ENCODE measurements around the gene CHST11.
A peak's percentile ranks its signal among the peaks of the same experiment; 100 is the strongest.

Gene CHST11

DNA sequence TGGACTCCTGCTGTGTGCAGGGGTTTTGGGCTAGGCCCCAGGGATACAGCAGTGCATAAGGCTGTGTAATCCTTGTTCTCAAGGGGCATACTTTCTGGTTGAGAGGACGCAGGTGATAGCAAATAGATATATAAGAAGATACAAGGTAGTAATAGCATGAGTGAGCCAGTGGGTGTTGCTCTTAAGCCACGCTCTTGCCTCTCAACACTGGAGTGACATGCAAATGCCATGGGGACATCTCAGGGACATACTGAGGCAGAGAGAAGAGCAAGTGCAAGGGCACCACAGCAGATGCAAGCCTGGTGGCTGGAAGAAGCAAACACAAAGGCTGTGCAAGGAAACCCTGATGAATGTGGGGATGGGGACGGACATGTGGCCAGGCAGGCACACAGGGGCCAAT is 223.3 kb downstream of the CHST11 start:
- no peak for DNase-seq (ENCODE audit: low read depth)

- DNase-seq (ENCODE audit: low read depth): no peak
Measured at GRCh38 chr12:104680491-104680890, 223.7 kb downstream of the CHST11 start.

GRCh38 chr12:104681012-104681690 is 224.4 kb downstream of the CHST11 start:
- no peak for DNase-seq (ENCODE audit: low read depth)

DNA sequence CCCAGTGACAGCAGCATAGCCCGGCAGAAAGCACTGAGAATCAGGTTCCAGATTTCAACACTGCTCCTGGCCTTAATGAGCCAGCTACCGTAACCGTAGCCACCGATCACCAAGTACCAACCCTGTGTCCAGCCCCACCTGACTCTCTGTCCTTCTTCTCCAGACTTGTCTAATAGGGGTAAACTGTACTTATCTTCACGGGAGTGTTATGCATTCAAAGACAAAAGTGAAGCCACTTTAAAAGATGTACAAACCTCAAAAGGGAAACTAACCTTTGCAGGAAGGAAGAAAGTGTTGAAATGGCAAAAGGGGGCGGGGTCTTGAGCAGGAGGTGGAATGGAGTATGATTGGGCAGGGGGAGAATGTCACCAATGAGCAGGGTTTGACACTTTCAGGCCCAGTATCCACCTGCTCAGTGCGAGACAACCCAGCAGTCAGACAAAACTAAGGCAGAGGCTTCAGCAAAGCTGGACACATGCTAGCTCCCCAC is 226.1 kb downstream of the CHST11 start:
- peak; percentile 44 for DNase-seq (ENCODE audit: low read depth)

DNA sequence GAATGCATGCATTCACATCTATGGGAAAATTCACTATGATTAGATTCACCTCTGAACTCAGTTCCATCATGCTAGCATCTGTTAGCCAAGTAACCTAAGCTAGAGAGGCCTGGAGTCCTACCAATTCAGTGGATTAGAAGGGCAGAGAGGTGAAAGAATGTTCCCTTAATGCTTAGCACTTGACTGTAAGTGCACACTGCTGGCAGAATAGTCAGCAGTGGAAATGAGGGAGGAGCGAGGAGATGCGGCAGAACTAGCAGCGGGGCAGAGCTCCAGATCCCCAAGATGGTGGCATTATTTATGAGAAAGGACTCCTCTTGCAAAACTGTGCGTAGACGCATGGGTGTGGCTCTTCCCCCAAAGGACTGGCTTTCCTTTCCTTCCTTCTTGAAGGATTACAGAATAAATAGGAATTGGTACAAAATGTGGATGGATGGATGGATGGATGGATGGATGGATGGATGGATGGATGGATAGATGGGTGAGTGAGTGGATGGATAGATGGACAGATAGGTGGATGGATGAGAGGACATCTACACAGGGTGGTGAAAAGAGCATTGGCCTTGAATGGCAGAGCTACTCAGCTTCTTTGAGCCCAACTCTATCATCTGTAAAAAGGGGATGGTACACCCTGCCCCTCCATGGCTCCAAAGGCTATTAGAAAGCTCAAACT is 227.2 kb downstream of the CHST11 start:
- DNase-seq (ENCODE audit: low read depth): no peak

- no peak for DNase-seq (ENCODE audit: low read depth)
Measured at GRCh38 chr12:104684884-104685283, 228.1 kb downstream of the CHST11 start.

DNA sequence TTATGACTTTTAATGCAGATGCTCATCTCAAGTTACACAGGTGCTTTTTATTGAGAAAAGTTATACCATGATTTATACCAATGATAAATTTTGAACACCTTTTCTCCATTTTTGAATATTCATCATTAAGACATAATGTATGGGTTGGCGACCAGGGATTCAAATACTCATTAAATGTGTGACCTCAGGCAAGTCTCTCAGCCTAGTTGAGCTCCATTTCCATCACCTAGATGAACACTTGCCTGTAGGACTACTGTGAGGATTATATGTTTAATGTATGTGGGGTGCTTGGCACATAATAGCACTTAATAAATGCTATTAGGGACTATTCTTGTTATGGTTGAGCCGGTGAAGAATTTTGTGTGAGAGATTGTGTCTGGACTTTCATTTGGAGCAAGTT is 228.6 kb downstream of the CHST11 start:
- no peak for DNase-seq (ENCODE audit: low read depth)

DNA sequence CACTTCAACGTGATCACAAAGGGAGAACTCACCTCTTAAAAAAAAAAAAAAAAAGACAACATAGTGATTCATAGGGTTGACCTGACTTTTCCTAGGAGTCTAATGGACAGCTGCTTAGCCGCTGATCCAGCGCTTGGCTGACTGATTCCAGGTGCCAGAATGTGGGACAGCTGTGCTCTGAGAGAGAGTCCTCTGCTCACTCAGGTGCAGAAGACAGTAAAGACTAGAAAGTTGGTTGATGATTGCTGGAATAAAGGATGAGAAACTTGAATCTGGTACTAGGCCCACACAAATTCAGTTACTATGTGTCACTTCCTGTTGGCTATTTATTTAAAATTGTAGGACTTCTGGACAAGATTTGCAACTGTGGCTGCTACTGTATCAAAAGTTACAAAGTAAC is 229.4 kb downstream of the CHST11 start:
- DNase-seq (ENCODE audit: low read depth): no peak

DNA sequence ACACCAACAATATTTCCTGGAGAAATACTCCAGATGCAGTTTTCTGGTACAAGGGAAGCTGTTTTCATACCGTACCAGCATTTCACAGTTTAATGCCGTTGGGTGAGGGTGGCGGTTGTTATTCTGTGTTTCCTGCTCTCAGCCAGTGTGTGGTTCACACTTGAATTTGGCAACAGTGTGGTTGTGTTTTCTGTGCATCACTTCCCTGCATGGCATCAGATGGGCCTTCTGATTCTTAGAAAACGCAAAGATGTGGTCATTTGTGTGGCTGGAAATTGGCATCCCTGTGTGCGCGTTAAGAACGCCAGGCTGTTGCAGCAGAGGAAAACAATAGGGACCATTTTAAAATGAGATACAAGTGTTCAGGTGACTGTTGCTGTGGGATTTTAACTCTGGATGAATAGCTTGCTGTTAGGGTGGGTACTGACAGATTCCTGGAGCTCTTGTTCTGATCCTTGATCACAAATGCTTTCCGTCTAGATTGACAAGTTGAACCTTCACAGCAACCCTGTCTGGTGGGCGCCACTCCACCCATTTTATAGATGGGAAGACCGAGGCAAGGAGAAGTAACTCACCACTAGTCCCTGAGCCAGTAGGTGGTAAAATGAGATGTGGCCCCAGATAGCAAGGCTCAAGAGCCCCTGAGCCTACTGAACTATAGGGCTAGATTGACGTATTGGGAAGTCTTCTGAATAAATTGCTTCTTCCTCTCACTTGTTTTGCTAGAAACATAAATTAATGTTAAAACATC is 231.2 kb downstream of the CHST11 start:
- DNase-seq (ENCODE audit: low read depth): peak; percentile 10

GRCh38 chr12:104689635-104690034 is 232.9 kb downstream of the CHST11 start:
- DNase-seq (ENCODE audit: low read depth): no peak

- DNase-seq (ENCODE audit: low read depth): no peak
Measured at GRCh38 chr12:104691721-104692556, 235.2 kb downstream of the CHST11 start.

DNA sequence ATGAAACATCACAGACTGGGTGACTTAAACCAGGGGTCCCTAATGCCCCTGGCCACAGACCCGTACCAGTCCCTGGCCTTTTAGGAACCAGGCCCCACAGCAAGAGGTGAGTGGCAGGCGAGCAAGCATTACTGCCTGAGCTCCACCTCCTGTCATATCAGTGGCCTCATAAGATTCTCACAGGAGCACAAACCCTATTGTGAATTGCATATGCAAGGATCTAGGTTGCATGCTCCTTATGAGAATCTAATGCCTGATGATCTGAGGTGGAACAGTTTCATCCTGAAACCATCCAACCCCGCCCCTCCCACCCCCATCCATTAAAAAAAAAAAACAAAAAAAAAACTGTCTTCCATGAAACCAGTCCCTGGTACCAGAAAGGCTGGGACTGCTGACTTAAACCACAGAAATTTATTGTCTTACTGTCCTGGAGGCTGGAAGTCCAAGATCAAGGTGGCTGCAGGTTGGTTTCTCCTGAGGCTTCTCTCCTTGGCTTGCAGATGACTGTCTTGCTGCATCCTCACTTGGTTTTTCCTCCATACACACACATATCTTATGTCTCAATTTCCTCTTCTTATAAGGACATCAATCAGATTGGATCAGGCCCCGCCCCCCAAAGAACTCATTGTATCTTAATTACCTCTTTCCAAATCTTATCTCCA is 235.9 kb downstream of the CHST11 start:
- no peak for DNase-seq (ENCODE audit: low read depth)

- no peak for DNase-seq (ENCODE audit: low read depth)
Measured at GRCh38 chr12:104693493-104693892, 236.7 kb downstream of the CHST11 start.

GRCh38 chr12:104694161-104694560 is 237.4 kb downstream of the CHST11 start:
- no peak for DNase-seq (ENCODE audit: low read depth)

GRCh38 chr12:104694711-104695110 is 238.0 kb downstream of the CHST11 start:
- no peak for DNase-seq (ENCODE audit: low read depth)

DNA sequence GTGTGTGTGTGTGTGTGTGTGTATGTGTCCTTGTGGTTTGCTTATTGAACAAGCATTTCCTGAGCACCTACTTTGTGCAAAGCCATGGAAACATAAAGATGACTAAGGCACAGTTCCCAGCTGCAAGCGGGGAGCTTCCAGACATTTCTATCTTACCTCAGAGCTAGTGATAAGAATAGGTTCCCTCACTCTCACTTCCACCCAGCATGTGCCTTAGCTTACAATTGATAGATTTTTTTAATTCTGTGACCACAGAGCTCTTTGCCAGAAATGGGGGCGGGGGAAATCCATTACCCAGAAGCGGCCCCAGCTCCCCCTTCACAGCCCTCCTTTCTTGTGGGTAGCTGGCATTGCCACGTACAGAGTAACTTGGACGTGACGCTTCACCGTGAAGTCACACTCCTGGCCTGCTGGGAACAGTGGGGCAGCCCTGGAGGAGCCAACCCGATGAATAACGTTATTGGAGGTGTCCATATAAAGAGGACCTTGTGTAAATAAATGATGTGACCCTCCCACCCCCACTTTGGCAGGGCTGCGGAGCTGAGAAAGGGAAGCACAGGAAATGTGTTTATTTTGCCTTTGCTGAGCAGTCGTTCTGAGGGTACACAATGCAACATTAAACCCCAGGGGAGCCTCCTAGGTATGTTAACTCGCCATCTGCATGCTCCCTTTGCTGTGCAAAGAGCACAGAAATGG is 238.9 kb downstream of the CHST11 start:
- DNase-seq (ENCODE audit: low read depth): peak; percentile 30

- no peak for DNase-seq (ENCODE audit: low read depth)
Measured at GRCh38 chr12:104697186-104697585, 240.4 kb downstream of the CHST11 start.

DNA sequence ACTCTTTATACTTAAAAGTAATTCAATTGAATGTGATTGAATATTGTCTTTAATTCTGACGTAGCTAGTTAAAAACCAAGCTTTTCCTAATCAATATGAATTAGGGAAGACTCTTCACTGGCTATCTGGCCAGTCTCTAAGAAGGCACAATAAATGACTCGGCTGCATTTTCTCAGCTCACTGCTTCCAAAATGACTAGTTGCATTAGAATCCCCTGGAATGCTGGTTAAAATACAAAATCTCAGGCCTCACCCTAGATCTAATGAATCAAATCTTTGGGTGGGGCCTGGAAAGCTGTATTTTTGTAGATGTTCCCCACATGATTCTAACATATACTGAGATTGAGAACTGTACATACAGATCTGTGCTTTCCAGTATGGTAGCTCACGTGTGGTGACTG is 242.1 kb downstream of the CHST11 start:
- no peak for DNase-seq (ENCODE audit: low read depth)

GRCh38 chr12:104699489-104700190 is 242.9 kb downstream of the CHST11 start:
- no peak for DNase-seq (ENCODE audit: low read depth)

- no peak for DNase-seq (ENCODE audit: low read depth)
Measured at GRCh38 chr12:104700324-104700723, 243.6 kb downstream of the CHST11 start.
